HepG2 (cell line): ENCODE data around the gene LHFPL2.

Source experiments
- ATF4 ChIP-seq, 2 experiments: fragments of 450-650 bp in 1 of 2; sonication (generic) in 1 of 2; formaldehyde crosslinking; IDR thresholded peaks; 2 replicates each; pipeline versions ENCODE4 v1.5.0 to v1.8.0; 2020 to 2022; ENCODE audit warnings: mild to moderate bottlenecking in 1 of 2, missing genetic modification reagents in 1 of 2
- CEBPB ChIP-seq: IDR thresholded peaks from 2 replicates; pipeline ENCODE4 v1.6.1; 2011; ENCODE audit warnings: low read depth, low read length, improper control_type of control experiment, borderline replicate concordance
- SAP130 ChIP-seq: IDR thresholded peaks from 2 replicates; pipeline ENCODE4 v1.6.1; 2016; ENCODE audit warnings: low read depth
- SUZ12 ChIP-seq: fragments of 150-350 bp; IDR thresholded peaks from 2 replicates; pipeline ENCODE4 v1.6.1; 2014; ENCODE audit warnings: low read depth, low read length
- ZBTB7A ChIP-seq: sonication (generic); formaldehyde crosslinking; IDR thresholded peaks from 2 replicates; pipeline ENCODE4 v1.8.0; 2022; ENCODE audit warnings: mild to moderate bottlenecking, missing genetic modification reagents
- ZNF605 ChIP-seq: sonication (generic); formaldehyde crosslinking; IDR thresholded peaks from 2 replicates; pipeline ENCODE4 v1.8.0; 2022; ENCODE audit warnings: mild to moderate bottlenecking, missing genetic modification reagents
- TF ChIP-seq, protein P1 (sequence below): IDR thresholded peaks from 2 replicates; pipeline ENCODE4 v1.6.1; 2012; ENCODE audit warnings: low read depth, low read length, improper control_type of control experiment
- TF ChIP-seq, protein P2 (sequence below): sonication (generic); formaldehyde crosslinking; IDR thresholded peaks from 2 replicates; pipeline ENCODE4 v1.4.0; 2020; ENCODE audit warnings: low read depth, mild to moderate bottlenecking, missing genetic modification reagents

DNA sequence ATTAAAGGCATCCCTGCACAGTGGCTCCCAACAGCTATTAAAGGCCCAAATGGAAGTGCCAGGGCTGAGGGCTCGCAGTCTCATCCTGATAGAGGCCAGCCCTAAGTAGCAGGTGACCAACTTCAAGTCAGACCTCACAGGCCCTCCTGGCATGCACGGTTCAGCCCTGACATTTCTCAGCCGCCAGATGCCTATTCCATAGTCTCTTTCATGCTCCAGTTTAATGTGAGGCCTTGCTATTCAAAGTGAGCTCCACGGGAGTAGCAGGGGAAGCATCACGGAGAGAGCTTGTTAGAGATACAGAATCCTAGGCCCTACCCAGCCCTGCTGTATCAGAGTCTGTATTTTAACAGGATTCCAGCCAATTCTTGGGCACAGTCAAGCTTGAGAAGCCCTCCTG is 11.1 kb downstream of the LHFPL2 start:
- TF ChIP-seq CEBPB, result no peak
- no peak for TF ChIP-seq ATF4 (CRISPR knock-in tag; IDR thresholded peaks at IDR 0.05)
- TF ChIP-seq, protein P1, sequence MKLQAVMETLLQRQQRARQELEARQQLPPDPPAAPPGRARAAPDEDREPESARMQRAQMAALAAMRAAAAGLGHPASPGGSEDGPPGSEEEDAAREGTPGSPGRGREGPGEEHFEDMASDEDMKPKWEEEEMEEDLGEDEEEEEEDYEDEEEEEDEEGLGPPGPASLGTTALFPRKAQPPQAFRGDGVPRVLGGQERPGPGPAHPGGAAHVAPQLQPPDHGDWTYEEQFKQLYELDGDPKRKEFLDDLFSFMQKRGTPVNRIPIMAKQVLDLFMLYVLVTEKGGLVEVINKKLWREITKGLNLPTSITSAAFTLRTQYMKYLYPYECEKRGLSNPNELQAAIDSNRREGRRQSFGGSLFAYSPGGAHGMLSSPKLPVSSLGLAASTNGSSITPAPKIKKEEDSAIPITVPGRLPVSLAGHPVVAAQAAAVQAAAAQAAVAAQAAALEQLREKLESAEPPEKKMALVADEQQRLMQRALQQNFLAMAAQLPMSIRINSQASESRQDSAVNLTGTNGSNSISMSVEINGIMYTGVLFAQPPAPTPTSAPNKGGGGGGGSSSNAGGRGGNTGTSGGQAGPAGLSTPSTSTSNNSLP, result no peak
- no peak for TF ChIP-seq ZBTB7A (CRISPR knock-in tag)
- TF ChIP-seq, protein P2, sequence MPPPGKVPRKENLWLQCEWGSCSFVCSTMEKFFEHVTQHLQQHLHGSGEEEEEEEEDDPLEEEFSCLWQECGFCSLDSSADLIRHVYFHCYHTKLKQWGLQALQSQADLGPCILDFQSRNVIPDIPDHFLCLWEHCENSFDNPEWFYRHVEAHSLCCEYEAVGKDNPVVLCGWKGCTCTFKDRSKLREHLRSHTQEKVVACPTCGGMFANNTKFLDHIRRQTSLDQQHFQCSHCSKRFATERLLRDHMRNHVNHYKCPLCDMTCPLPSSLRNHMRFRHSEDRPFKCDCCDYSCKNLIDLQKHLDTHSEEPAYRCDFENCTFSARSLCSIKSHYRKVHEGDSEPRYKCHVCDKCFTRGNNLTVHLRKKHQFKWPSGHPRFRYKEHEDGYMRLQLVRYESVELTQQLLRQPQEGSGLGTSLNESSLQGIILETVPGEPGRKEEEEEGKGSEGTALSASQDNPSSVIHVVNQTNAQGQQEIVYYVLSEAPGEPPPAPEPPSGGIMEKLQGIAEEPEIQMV, result no peak
- TF ChIP-seq ZNF605 (CRISPR knock-in tag), result no peak
- no peak for TF ChIP-seq SUZ12
- no peak for TF ChIP-seq SAP130 (CRISPR knock-in tag)
